MM.1S (cell line): ENCODE results near the gene CFAP65.

Experiments
- DNase-seq: peaks from one replicate; pipeline ENCODE4 v3.0.0-alpha.2; 2015
- H2AFZ ChIP-seq: fragments of 300-600 bp; sonication (generic); 2 replicates; pipeline ENCODE4 v1.6.0; 2016; ENCODE audit warnings: antibody characterized with exemption, low read length
- H3F3A ChIP-seq: fragments of 300-600 bp; sonication (generic); 2 replicates; pipeline ENCODE4 v1.6.1; 2016; ENCODE audit warnings: mild to moderate bottlenecking, antibody characterized with exemption, low read length, moderate library complexity, mixed read lengths; ENCODE audit not compliant: insufficient read depth
- H3K27ac ChIP-seq: fragments of 300-600 bp; sonication (generic); 2 replicates; pipeline ENCODE4 v1.5.1; 2016; ENCODE audit warnings: mild to moderate bottlenecking, low read length
- H3K27me3 ChIP-seq: fragments of 300-600 bp; sonication (generic); replicated peaks from 2 replicates; pipeline ENCODE4 v1.6.0; 2016; ENCODE audit warnings: low read length; ENCODE audit not compliant: insufficient read depth
- H3K36me3 ChIP-seq: fragments of 300-600 bp; sonication (generic); replicated peaks from 2 replicates; pipeline ENCODE4 v1.6.1; 2016; ENCODE audit warnings: mild to moderate bottlenecking, low read length, mixed read lengths; ENCODE audit not compliant: insufficient read depth
- H3K4me1 ChIP-seq: fragments of 300-600 bp; sonication (generic); 2 replicates; pipeline ENCODE4 v1.6.1; 2016; ENCODE audit warnings: low read length, mixed read lengths
- H3K4me2 ChIP-seq: fragments of 300-600 bp; sonication (generic); 2 replicates; pipeline ENCODE4 v1.6.0; 2016; ENCODE audit warnings: low read depth, low read length
- H3K4me3 ChIP-seq: fragments of 300-600 bp; sonication (generic); 2 replicates; pipeline ENCODE4 v1.5.1; 2016; ENCODE audit warnings: low read length, mixed read lengths
- H3K79me2 ChIP-seq: fragments of 300-600 bp; sonication (generic); 2 replicates; pipeline ENCODE4 v1.6.1; 2016; ENCODE audit warnings: mixed run types, low read length, mixed read lengths
- H3K9ac ChIP-seq: fragments of 300-600 bp; sonication (generic); 2 replicates; pipeline ENCODE4 v1.6.1; 2016; ENCODE audit warnings: low read length, mixed read lengths
- H3K9me2 ChIP-seq: fragments of 300-600 bp; sonication (generic); replicated peaks from 2 replicates; pipeline ENCODE4 v1.6.1; 2016; ENCODE audit warnings: mild to moderate bottlenecking, low read length, mixed read lengths; ENCODE audit not compliant: insufficient read depth
- H3K9me3 ChIP-seq: fragments of 300-600 bp; sonication (generic); replicated peaks from 2 replicates; pipeline ENCODE4 v1.6.1; 2016; ENCODE audit warnings: mild to moderate bottlenecking, low read length, mixed read lengths; ENCODE audit not compliant: insufficient read depth
- H4K20me1 ChIP-seq: fragments of 300-600 bp; sonication (generic); 2 replicates; pipeline ENCODE4 v1.6.1; 2016; ENCODE audit warnings: mild to moderate bottlenecking, low read length, moderate library complexity, mixed read lengths; ENCODE audit not compliant: insufficient read depth
- CTCF ChIP-seq: fragments of 300-600 bp; sonication (generic); IDR thresholded peaks from 2 replicates; pipeline ENCODE4 v1.5.1; 2016; ENCODE audit warnings: antibody characterized with exemption, low read length, mixed read lengths
- EZH2 ChIP-seq: fragments of 300-600 bp; sonication (generic); optimal IDR thresholded peaks from 2 replicates; pipeline ENCODE3; 2017; ENCODE audit warnings: low read depth, mild to moderate bottlenecking, antibody characterized with exemption, low read length, mixed read lengths
- EZH2phosphoT487 ChIP-seq: fragments of 300-600 bp; sonication (generic); IDR thresholded peaks from 2 replicates; pipeline ENCODE4 v1.6.1; 2018; ENCODE audit warnings: antibody characterized with exemption, low read length

The CFAP65 gene

GRCh38 chr2:218996937-218997336 lies 44.4 kb downstream of the CFAP65 start:
- Histone ChIP-seq H3K9me3 (no peaks in the 10 kb centered on the region), H3K9ac (no peak overlapping the region), H3K36me3 (no peaks in the 10 kb centered on the region), H3F3A (no peaks in the 10 kb centered on the region), H3K9me2 (no peaks in the 10 kb centered on the region), H3K4me2 (no peak overlapping the region), H3K4me3 (no peak overlapping the region), H4K20me1 (no peaks in the 10 kb centered on the region), H3K27ac (no peak overlapping the region), H3K79me2 (no peaks in the 10 kb centered on the region), H3K4me1 (0 out of 2 replicates have a peak, but pooled peaks cover 6% of the 10 kb centered on the region), H3K27me3 (peaks cover 94% of the 10 kb centered on the region), H2AFZ (no peak overlapping the region)
- TF ChIP-seq EZH2 (no peak), CTCF (no peak), EZH2phosphoT487 (no peak)
- no peak for DNase-seq

GRCh38 chr2:218995972-218996711 lies 45.2 kb downstream of the CFAP65 start:
- no peaks in the 10 kb centered on the region for H3K36me3 ChIP-seq
- H2AFZ ChIP-seq, result peak overlapping the region; percentile 78
- H3K27ac ChIP-seq, result no peak overlapping the region
- no peaks in the 10 kb centered on the region for H3F3A ChIP-seq
- no peak for TF ChIP-seq EZH2phosphoT487
- TF ChIP-seq CTCF, result peak; percentile 93
- DNase-seq, result peak; percentile 72
- no peaks in the 10 kb centered on the region for H4K20me1 ChIP-seq
- H3K4me3 ChIP-seq, result peak overlapping the region; percentile 53
- no peaks in the 10 kb centered on the region for H3K79me2 ChIP-seq
- no peaks in the 10 kb centered on the region for H3K9me3 ChIP-seq
- no peak overlapping the region for H3K9ac ChIP-seq
- peak overlapping the region; percentile 88 for H3K4me2 ChIP-seq
- H3K27me3 ChIP-seq, result peaks cover 94% of the 10 kb centered on the region
- H3K9me2 ChIP-seq, result no peaks in the 10 kb centered on the region
- 0 out of 2 replicates have a peak, but pooled peaks cover 6% of the 10 kb centered on the region for H3K4me1 ChIP-seq

GRCh38 chr2:218995561-218995960 lies 45.8 kb downstream of the CFAP65 start:
- no peaks in the 10 kb centered on the region for H3K36me3 ChIP-seq
- H3K79me2 ChIP-seq, result no peaks in the 10 kb centered on the region
- H3K9ac ChIP-seq, result no peak overlapping the region
- no peak for TF ChIP-seq EZH2
- no peak for TF ChIP-seq EZH2phosphoT487
- no peak for TF ChIP-seq CTCF
- no peaks in the 10 kb centered on the region for H3K9me2 ChIP-seq
- H2AFZ ChIP-seq, result no peak overlapping the region
- H3K27me3 ChIP-seq, result peaks cover 94% of the 10 kb centered on the region
- DNase-seq, result no peak
- H3K4me3 ChIP-seq, result no peak overlapping the region
- no peaks in the 10 kb centered on the region for H4K20me1 ChIP-seq
- H3K9me3 ChIP-seq, result no peaks in the 10 kb centered on the region
- H3F3A ChIP-seq, result no peaks in the 10 kb centered on the region
- H3K4me1 ChIP-seq, result 0 out of 2 replicates have a peak, but pooled peaks cover 6% of the 10 kb centered on the region
- H3K4me2 ChIP-seq, result peak overlapping the region; percentile 88; the same call in 1 of the 2 replicates
- H3K27ac ChIP-seq, result no peak overlapping the region
